Panc1 (cell line): ENCODE results near the gene CNN3. TPM values are rescaled to one million over a fixed set of nuclear protein-coding genes. Genes with fewer than 3 reads are reported as not detected.

ENCODE experiments used
- ATAC-seq: fragments of 200-7000 bp; cut with Tn5 transposase; 2 replicates; pipeline ENCODE4 v1.9.1; 2020; ENCODE audit warnings: mild to moderate bottlenecking, moderate library complexity
- BruUV-seq: library from RNA; stranded (reverse); fragments of 400-500 nt; replicated peaks from 2 replicates; lab custom pipeline; 2021; lab: Mats Ljungman, UMichigan
- CTCF ChIA-PET: fragments of 300-600 bp; sonication (Branson Sonifier 250); formaldehyde crosslinking; loops from one replicate; lab custom pipeline; 2022; ENCODE audit warnings: antibody characterized with exemption; lab: Charles Lee
- POLR2A ChIA-PET: fragments of 300-600 bp; sonication (Branson Sonifier 250); formaldehyde crosslinking; loops from one replicate; lab custom pipeline; 2022; ENCODE audit warnings: antibody characterized with exemption; lab: Charles Lee
- DNase-seq: peaks from one replicate; pipeline ENCODE4 v3.0.0-alpha.2; 2010; ENCODE audit warnings: low read depth, low spot score
- H3K27ac ChIP-seq: 2 replicates; pipeline ENCODE4 v1.5.1; 2011; ENCODE audit warnings: mild to moderate bottlenecking, low read length, inconsistent platforms
- H3K27me3 ChIP-seq: fragments of 200-500 bp; sonication (Bioruptor generic); 2 replicates; pipeline ENCODE4 v1.6.0; 2014; ENCODE audit warnings: low read length, inconsistent platforms; ENCODE audit not compliant: control insufficient read depth, insufficient read depth
- H3K36me3 ChIP-seq: fragments of 200-500 bp; sonication (Bioruptor generic); 2 replicates; pipeline ENCODE4 v1.5.1; 2014; ENCODE audit warnings: inconsistent platforms, mild to moderate bottlenecking, low read length, moderate library complexity; ENCODE audit not compliant: control insufficient read depth, insufficient read depth
- H3K4me1 ChIP-seq: 2 replicates; pipeline ENCODE4 v1.5.1; 2011; ENCODE audit warnings: inconsistent platforms, mild to moderate bottlenecking, low read length, moderate library complexity; ENCODE audit not compliant: control insufficient read depth, insufficient read depth
- H3K4me3 ChIP-seq, 2 experiments: 2 replicates each; pipeline ENCODE4 v1.5.1; 2011 to 2012; ENCODE audit warnings: low read depth in 2 of 2, low read length in 2 of 2, mild to moderate bottlenecking in 2 of 2, inconsistent platforms in 1 of 2, moderate library complexity in 1 of 2
- H3K9me3 ChIP-seq: fragments of 200-500 bp; sonication (Bioruptor generic); 2 replicates; pipeline ENCODE4 v1.5.1; 2014; ENCODE audit warnings: low read depth, mild to moderate bottlenecking, inconsistent platforms, low read length, moderate library complexity; ENCODE audit not compliant: control insufficient read depth, insufficient read depth
- POLR2AphosphoS5 ChIP-seq: IDR thresholded peaks from 2 replicates; pipeline ENCODE4 v1.6.1; 2012; ENCODE audit warnings: mild to moderate bottlenecking, low read depth, low read length, moderate library complexity
- SIN3A ChIP-seq: IDR thresholded peaks from 2 replicates; pipeline ENCODE4 v1.6.1; 2012; ENCODE audit warnings: low read depth, mild to moderate bottlenecking, low read length, moderate library complexity, borderline replicate concordance; ENCODE audit not compliant: insufficient read depth
- TCF7L2 ChIP-seq: IDR thresholded peaks from 2 replicates; pipeline ENCODE4 v1.6.1; 2011; ENCODE audit warnings: mild to moderate bottlenecking, low read depth, low read length, inconsistent platforms
- in situ Hi-C: cut with HindIII; loops from 2 replicates; pipeline ENCODE4 v1.10.0; 2016; ENCODE audit warnings: low sequenced_read_pairs, low pct_unique_long_range_greater_than_20kb
- intact Hi-C: fragments of 100-400 bp; cut with micrococcal nuclease; formaldehyde crosslinking; loops from one replicate; pipeline ENCODE4 v1.10.0; 2022; ENCODE audit not compliant: unreplicated experiment
- total RNA-seq: library from RNA; stranded (reverse); gene quantifications from one replicate; pipeline ENCODE4 v1.2.1, GENCODE V29; 2021; ENCODE audit not compliant: unreplicated experiment
- TF ChIP-seq, protein P1 (sequence below): fragments of 450-650 bp; IDR thresholded peaks from 2 replicates; pipeline ENCODE4 v1.5.1; 2017; ENCODE audit warnings: mild to moderate bottlenecking
- TF ChIP-seq, protein P2 (sequence below), 2 experiments: IDR thresholded peaks; 2 replicates each; pipeline ENCODE4 v1.6.1; 2011 to 2012; ENCODE audit warnings: low read depth in 2 of 2, control low read depth in 1 of 2, low read length in 1 of 2, mild to moderate bottlenecking in 1 of 2, moderate library complexity in 1 of 2; ENCODE audit not compliant: insufficient read depth in 1 of 2

The CNN3 gene
- total RNA-seq, 1 experiment from 2014 or later, result 72.3 TPM

DNA sequence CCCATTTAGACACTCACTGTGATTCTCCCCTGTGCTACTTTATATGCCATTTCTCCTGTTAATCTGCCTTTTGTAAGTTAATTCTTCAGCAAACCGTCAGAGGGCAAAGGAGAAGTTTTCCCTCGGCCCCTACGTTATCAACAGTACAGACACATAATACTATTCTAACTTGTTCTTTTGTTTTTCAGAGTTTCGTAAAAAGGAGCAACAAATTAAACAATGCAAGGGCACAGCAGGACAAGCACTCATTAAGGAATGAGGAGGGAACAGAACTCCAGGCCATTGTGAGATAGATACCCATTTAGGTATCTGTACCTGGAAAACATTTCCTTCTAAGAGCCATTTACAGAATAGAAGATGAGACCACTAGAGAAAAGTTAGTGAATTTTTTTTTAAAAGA, 32.3 kb downstream of the CNN3 start:
- CTCF ChIA-PET, result no interaction called here
- peaks cover 3% of the 10 kb centered on the region; the same call in 1 of the 2 replicates for H3K36me3 ChIP-seq
- ATAC-seq, result no peak
- in situ Hi-C loops (no loop called here), intact Hi-C loops (no loop called here)
- no peak overlapping the region for H3K4me3 ChIP-seq
- no peaks in the 10 kb centered on the region for H3K9me3 ChIP-seq
- no peak overlapping the region for H3K27ac ChIP-seq
- no peaks in the 10 kb centered on the region for H3K4me1 ChIP-seq
- no peaks in the 10 kb centered on the region for H3K27me3 ChIP-seq
- POLR2A ChIA-PET, result no interaction called here
- no TSS peak for BruUV-seq
- TF ChIP-seq SIN3A (no peak), POLR2AphosphoS5 (no peak), TCF7L2 (no peak)
- TF ChIP-seq, protein P1, sequence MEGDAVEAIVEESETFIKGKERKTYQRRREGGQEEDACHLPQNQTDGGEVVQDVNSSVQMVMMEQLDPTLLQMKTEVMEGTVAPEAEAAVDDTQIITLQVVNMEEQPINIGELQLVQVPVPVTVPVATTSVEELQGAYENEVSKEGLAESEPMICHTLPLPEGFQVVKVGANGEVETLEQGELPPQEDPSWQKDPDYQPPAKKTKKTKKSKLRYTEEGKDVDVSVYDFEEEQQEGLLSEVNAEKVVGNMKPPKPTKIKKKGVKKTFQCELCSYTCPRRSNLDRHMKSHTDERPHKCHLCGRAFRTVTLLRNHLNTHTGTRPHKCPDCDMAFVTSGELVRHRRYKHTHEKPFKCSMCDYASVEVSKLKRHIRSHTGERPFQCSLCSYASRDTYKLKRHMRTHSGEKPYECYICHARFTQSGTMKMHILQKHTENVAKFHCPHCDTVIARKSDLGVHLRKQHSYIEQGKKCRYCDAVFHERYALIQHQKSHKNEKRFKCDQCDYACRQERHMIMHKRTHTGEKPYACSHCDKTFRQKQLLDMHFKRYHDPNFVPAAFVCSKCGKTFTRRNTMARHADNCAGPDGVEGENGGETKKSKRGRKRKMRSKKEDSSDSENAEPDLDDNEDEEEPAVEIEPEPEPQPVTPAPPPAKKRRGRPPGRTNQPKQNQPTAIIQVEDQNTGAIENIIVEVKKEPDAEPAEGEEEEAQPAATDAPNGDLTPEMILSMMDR, result no peak
- TF ChIP-seq, protein P2, sequence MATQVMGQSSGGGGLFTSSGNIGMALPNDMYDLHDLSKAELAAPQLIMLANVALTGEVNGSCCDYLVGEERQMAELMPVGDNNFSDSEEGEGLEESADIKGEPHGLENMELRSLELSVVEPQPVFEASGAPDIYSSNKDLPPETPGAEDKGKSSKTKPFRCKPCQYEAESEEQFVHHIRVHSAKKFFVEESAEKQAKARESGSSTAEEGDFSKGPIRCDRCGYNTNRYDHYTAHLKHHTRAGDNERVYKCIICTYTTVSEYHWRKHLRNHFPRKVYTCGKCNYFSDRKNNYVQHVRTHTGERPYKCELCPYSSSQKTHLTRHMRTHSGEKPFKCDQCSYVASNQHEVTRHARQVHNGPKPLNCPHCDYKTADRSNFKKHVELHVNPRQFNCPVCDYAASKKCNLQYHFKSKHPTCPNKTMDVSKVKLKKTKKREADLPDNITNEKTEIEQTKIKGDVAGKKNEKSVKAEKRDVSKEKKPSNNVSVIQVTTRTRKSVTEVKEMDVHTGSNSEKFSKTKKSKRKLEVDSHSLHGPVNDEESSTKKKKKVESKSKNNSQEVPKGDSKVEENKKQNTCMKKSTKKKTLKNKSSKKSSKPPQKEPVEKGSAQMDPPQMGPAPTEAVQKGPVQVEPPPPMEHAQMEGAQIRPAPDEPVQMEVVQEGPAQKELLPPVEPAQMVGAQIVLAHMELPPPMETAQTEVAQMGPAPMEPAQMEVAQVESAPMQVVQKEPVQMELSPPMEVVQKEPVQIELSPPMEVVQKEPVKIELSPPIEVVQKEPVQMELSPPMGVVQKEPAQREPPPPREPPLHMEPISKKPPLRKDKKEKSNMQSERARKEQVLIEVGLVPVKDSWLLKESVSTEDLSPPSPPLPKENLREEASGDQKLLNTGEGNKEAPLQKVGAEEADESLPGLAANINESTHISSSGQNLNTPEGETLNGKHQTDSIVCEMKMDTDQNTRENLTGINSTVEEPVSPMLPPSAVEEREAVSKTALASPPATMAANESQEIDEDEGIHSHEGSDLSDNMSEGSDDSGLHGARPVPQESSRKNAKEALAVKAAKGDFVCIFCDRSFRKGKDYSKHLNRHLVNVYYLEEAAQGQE (IDR thresholded peaks at IDR 0.05; ENCODE audit: insufficient read depth in 1 of 2, low read depth in 2 of 2, low read length in 1 of 2), result no peak
- no peak for DNase-seq

DNA sequence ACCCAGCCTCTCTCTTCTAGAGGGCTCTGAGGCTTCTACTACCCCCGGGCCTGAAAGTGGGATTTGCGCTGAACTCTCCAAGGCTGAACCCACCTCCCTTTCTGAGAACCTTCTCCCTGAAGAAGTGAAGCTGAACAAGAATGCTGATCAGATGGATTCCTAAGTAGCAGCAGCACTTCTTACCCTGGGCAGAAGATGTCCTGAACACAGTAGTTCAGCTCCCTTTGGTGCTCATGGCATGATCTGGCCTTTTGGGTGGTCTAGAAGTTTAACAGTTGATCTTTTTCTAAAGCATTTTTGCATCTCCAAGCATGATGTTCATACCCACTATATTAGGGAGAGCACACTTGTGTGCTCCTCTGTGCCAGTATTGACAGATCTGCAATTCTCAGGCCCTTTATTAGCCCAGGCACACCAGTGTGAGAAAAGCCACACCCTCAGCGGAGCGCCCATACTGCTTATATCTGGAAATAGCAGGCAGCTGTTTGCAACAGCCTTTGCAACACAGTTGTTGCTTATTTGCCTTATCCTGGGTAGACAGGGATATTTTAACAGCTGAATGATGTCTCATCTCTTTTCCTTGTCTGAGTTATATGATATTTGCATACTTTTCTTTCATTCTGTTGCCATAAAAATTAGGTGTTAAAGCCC, 34.2 kb downstream of the CNN3 start:
- H3K4me3 ChIP-seq, result no peak overlapping the region
- no peaks in the 10 kb centered on the region; the same call in 1 of the 2 replicates for H3K36me3 ChIP-seq
- TF ChIP-seq, protein P2 (IDR thresholded peaks at IDR 0.05; ENCODE audit: insufficient read depth in 1 of 2, low read depth in 2 of 2, low read length in 1 of 2), result no peak
- TF ChIP-seq SIN3A, result no peak
- no peak for TF ChIP-seq POLR2AphosphoS5
- TF ChIP-seq, protein P1, result no peak
- TF ChIP-seq TCF7L2, result no peak
- no peak for DNase-seq
- CTCF ChIA-PET, result no interaction called here
- in situ Hi-C loops, result no loop called here
- intact Hi-C loops, result no loop called here
- H3K4me1 ChIP-seq, result no peaks in the 10 kb centered on the region
- ATAC-seq, result no peak
- POLR2A ChIA-PET, result no interaction called here
- no TSS peak for BruUV-seq
- H3K27ac ChIP-seq, result no peak overlapping the region
- H3K9me3 ChIP-seq, result no peaks in the 10 kb centered on the region
- no peaks in the 10 kb centered on the region for H3K27me3 ChIP-seq
